HG03460 (cell line): ENCODE measurements around the gene WNK4.
"Not testable (repeated sequence)": the region's sequence is repeated elsewhere in the genome, so short reads cannot be mapped to it uniquely, and the experiment has no call there.

Source experiments
- ATAC-seq: cut with Tn5 transposase; IDR thresholded peaks from one replicate; pipeline ENCODE4 v1.9.1; 2021; ENCODE audit not compliant: unreplicated experiment

WNK4 gene

DNA sequence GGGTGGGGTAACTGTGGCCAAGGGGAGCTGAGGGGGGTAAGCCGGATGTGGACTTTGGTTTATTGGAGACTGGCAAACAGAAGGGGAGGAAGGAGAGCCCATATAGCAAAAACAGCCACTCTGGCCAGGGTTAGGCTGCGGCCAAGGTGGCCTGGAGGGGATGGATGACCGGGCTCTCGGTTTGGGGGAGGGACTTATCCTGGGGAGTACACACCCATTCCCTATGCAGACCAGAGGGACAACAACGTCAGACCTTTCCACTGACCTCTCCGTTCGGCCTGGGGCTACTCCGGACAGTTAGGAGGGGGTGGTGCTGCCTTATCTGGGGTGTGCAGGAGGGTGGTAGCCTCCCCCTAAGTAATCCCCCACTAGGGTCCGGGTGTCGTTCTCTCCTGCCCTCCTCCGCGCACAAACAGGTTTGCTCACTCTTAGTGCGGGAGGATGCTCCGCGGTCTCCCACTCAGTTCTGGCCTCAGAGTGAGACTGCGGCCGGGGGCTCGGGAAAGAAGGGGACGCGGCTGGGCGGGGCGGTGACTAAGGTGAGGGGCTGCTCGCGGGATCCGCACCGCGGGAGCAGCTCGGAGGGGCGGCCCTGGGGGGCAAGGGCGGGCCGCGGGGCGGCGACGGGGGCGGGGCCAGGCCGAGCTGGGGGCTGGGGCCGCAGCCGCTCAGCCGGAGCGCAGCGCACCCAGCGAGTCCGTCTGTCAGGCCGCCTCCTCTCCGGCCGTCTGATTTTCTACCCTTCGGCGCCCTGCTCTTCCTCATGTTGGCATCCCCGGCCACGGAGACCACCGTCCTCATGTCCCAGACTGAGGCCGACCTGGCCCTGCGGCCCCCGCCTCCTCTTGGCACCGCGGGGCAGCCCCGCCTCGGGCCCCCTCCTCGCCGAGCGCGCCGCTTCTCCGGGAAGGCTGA lies at the start of gene WNK4:
Gene WNK4, plus strand, starts transcription at position 675 of the 915 bp plus-strand sequence. Its CDS starts 89 bp downstream, at position 764.
- no peak for ATAC-seq

DNA sequence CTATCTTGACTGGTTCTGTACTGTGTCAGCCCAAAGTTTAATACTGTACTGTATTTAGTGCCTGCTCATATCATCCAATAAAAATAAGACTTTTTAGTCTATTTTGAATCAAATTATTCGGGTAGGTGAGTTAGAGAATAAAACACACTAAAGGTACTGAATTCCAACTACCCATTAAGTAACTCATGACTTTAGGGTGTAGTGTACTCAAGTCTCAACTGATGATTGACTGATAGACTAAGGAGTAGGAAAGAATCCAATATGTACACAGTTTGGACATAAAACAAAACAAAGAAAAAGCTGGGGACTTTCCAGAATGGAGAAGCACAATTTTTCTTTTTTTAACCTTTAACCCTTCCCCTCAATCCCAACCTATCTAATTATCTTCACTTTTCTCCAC lies 39.7 kb upstream of the WNK4 start:
- ATAC-seq: no peak

DNA sequence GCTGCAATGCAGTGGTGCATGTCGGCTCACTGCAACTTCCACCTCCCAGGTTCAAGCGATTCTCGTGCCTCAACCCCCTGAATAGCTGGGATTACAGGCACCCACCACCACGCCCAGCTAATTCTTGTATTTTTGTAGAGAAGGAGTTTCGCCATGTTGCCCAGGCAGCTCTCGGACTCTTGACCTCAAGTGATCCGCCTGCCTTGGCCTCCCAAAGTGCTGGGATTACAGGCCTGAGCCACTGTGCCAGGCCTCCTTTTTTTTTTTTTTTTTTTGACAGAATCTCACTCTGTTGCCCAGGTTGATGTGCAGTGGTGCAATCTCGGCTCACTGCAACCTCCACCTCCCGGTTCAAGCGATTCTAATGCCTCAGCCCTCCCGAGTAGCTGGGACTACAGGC lies 37.5 kb upstream of the WNK4 start:
- not testable (repeated sequence) for ATAC-seq

DNA sequence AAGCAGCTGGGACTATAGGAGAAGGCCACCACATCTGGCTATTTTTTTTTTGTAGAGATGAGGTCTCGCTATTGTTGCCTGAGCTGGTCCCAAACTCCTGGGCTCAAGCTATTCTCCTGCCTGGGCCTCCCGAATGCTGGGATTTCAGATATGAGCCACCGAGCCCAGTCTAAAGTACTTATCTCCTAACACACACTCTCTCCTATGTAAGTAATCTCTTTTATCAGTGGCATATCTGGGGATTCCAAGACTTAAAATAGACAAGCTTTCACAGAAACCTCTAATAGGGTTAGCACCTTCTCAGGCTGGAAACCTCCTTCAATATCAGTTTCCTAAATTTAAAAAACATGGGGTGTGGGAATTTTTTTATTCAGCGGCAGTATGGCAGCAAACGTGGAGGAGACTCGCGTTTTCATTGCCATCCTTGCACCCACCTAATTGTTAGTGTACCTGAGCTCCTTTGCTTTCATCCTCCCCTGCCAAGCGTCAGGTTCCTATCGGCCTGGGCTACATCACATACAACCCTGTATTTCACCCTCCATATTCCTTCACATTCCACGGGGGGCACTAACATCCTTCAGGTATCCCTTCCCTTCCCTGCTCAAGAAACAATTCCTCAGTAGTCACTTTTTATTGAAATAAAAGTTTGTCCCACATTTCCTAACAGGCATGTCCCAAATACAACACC lies 36.7 kb upstream of the WNK4 start:
- ATAC-seq: no peak

DNA sequence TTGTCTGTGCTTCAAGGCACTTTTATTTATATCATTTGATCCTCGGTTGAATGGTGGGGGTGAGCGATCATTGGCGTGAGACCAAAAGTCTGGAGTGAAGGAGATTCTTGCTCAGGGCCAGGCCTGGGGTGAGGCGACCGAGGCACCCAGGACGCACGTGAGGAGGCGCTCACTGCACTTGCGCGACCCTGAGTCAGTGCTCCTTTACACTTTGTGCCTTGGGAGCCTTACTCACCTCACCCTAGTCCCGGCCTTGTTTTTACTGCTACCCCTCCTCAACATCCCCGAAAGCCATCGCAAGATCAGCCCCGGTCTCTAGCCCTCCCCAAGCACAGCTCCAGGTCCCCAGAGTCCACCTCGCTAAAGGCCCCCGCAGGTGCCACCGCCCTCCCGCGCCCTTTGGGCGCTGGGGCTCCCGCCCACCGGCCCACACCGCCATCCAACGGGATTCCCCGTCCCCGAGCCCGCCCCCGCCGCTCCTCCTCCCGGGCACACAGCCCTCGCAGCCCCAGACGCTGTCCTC lies 36.1 kb upstream of the WNK4 start:
- peak; percentile 31 for ATAC-seq

DNA sequence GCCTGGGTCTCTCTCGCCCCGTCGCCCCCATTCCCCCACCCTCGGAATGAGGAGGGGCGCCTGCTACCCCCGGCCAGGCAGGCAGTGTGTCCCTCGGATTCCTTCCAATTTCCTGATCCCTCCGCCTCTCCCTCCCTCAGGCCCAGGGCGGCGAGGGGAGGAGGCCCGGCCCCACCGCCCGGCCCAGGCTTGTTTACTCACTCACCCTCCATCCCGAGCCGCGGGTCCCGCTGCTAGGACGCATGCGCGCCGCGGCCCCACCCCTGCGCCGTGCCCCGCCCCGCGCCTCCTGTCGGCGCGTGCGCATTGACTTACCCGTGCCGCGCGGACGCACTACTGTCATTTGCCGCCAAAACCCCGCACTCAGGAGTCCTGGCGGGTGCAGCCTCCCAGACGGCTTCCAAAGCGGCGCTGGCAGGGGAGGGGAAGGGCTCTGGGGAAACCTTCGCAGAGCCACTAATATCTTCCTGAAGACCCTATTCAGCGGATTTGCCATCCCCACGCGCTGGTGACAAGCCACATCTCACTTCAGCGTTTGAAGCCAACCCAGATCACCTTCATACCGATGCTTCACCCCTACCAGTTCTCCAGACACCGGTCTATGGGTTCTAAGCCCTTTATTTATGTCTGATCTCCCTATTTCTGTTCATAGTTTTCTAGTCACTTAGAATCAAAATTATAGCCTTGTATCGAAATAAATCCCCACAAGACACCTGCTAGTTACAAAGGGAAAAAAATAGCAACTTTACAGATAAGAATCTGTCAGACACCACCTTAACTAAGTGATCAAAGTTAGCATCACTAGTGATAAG lies 35.4 kb upstream of the WNK4 start, which contains the start of gene EZH1:
Gene EZH1, minus strand, starts transcription at position 235 of the 812 bp plus-strand sequence. CDS start 16,099 bp downstream, outside the sequence.
- peak; percentile 85 for ATAC-seq

DNA sequence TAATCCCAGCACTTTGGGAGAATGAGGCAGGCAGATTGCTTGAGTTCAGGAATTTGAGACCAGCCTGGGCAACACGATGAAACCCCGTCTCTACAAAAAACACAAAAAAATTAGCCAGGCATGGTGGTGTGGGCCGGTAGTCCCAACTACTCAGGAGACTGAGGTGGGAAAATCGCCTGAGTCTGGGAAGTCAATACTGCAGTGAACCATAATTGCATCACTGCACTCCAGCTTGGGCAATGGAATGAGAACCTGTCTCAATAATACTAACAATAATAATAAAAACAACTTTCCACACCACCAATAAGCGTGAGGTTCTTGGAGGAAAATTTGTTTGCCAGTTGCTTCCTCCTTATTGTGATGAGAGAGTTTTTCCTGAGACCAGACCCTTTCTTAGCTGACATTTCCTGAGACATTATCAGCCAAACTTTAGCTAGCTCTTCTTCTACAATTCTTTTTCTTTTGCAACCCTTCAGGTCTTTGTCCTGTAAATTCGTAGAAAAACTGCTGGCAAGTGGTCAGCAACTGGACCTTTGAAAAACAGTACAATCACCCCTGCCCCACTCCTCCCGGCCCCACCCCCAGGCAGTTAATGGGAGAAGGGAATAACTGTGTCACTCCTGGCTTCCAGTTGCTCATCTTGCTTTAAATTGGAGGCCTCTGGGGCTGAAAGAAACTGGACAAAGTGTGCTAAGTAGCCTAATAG lies 32.1 kb upstream of the WNK4 start:
- ATAC-seq: no peak

DNA sequence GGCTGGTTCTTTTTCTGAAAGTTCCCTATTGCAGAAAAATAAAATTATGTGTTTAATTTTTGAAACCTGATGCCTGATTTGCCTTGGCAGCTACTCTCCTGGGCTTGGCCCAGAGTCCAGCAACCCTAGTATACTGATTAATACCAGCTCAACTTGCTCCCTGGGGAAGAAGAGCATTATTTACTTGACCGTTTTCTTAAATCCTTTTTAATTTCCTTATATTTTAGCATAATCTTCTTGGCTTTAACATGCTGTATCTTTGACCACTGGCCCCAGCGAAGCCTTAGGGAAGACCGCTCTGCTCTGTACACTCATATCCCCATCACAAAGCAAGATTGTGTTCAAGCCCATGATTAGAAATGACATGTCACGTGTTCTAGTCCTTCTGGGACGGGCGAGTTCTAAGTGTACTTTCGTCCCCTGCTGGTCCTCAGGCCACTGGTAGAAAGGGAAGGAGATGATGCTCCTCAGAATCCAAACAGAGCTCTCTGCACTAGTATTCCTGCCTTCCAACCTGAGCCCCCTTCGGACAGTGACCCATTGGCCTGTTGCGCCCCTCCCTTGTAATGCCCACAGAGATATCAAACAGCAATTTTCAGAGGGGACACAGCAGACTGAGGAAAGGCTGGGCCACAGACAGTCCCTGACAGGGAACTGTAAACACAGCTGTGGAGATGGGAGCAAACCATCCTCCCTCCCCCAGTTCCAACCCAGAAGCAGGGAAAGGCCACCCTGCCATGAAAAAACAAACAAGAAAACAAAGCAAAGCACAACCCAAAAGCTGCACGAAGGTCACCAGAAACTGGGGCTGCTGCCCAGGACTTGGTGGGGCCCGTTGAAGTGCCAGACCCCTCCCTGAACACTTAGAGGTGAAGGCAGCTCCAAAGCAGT lies 31.3 kb upstream of the WNK4 start:
- no peak for ATAC-seq

DNA sequence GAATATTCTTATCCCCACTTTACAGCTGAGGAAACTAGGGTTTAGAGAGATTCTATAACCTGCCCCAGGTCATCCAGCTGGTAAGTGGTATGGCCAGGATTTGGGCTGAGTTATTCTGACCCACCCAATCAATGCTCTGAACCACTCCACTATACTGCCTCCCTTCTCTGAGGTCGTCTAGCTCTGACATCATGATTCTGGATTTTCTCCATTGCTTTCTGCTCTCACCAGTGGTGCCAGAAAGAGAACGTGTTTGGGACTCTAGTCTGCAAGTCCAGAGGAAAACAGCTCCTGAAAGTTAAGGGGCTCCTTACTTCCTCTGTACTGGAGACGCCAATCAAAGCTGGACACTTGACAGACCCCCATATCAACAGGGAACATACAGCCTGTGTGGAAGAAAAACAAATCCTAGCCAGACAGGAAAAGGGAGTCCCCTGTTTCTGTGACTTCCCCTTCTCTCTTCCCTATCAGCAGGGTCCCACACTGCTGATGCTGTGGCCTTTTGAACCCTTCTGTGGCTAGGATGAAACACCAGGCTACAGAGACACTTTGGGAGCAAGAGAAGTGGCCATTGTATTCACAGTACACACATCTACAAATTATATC lies 29.6 kb upstream of the WNK4 start:
- ATAC-seq: no peak

DNA sequence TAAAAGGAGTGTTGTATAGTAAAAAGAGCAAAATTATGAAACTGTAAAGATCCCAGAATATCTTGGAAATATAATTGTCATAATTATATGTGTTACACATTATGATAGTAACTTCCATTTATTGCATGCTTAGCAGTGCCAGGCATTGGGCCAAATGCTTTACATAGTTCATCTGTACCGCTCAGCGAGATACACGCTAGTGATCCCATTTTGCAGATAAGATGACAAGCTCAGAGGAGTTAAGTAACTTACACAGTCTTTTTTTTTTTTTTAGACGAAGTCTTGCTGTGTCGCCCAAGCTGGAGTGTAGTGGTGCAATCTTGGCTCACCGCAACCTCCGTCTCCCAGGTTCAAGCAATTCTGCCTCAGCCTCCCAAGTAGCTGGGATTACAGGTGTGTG lies 28.8 kb upstream of the WNK4 start:
- ATAC-seq: no peak

DNA sequence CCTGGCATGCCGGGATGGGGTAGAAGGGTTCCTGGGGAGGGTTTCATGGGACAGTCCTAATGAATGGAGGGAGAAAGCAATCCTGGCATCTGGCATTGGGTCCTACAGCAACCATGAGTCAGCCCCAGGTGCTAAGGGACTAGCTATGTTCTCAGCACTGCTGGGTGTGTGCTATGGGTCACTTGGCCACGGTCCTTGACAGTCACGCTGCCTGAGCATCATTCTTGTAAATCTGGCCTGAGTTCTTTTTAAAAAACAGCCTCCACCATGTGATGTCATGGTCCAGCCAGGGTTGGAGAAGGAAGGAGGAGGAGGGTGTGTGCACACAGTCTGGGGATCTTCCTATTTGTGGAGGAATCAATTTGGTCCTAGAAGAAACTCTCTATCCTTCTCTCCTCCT lies 25.6 kb upstream of the WNK4 start:
- ATAC-seq: no peak

DNA sequence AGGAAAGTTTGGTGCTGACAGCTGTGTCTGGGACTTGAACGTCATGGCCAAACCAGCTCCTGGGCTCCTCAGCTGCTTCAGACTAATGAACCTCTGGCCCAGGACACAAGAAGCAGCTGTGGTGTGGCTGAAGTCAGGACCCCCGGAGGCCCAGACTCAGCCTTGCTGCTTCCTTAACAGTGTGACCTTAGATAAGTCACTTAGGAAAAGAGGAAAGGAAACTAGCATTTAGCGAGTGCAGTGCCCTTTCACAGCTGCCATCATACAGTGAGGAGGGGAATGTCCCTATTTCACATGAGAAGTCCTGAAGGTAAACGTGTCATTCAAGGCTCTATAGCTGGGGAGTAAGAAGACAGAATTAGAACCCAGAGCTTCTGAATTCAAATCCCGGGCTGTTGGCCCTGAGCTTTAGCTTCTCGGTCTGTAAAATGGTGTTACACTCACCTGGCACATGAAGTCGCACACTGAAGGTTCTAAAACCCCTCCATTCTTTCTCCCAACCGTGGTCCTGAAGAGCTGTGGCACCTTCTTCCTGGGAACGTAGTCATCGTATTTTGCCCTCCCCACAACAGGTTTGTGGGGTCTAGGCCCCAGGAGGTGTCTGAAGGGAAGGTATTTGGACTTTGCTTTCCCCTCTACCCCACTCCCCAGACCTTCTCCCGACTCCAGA lies 20.3 kb upstream of the WNK4 start:
- no peak for ATAC-seq

DNA sequence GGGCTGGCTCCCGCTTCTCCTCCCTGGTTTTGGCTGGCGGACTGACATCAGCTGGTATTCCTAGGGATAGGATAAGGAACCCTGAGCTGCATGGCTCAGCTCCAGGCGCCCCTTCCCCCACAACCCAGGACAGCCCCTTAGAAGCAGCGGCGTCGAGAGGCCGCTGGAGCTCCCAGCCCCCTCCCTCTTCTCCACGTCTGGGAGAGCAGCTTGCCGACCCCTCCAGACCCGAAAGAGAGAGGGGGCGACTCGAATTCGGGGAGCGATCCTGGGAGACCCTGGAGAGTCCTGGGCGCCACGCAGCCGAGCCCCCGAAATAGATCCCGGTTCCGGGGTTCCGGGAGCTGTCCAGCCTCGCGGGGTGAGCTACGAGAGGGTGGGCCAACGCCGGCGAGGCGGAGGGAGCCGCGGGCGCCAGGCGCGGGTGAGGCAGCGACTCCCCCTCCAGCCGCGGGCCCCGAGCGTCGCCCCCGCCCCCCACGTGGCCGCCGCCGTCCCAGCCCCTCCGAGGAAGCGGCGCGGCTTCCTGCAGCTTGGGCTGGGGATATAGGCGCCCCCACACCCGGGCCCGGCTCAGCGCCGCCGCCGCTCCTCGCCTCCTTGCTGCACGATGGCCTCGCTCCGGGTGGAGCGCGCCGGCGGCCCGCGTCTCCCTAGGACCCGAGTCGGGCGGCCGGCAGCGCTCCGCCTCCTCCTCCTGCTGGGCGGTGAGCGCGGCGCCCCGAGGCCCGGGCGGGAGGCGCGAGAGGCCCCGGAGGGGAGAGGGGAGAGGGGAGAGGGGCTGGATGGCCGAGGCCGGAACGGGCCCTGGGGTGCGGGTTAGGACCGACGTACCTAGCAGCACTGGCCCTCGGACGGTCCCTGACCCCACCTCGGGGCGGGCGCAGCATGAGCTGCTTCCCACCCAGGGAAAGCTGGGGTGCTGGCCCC lies 19.5 kb upstream of the WNK4 start, which contains the start of gene RAMP2:
Gene RAMP2, plus strand, starts transcription at position 576 of the 930 bp plus-strand sequence. Its CDS starts 35 bp downstream, at position 611.
- no peak for ATAC-seq

DNA sequence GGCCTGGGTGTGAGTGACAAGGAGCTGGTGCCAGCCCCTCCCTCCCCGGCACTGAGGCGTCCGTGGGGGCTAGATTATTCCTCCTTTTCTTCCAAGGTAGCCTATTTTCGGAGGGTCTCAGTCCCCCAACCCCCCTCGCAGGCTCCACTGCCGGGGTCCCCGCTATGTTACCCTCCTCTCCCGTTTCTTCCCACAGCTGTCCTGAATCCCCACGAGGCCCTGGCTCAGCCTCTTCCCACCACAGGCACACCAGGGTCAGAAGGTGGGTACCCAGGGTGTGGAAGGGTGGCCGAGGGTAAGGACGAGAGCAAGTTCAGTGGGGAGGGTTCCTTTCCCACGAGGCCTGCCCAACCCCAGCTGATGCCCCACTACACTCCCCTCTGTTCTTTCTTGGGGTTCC lies 18.8 kb upstream of the WNK4 start:
- ATAC-seq: no peak

DNA sequence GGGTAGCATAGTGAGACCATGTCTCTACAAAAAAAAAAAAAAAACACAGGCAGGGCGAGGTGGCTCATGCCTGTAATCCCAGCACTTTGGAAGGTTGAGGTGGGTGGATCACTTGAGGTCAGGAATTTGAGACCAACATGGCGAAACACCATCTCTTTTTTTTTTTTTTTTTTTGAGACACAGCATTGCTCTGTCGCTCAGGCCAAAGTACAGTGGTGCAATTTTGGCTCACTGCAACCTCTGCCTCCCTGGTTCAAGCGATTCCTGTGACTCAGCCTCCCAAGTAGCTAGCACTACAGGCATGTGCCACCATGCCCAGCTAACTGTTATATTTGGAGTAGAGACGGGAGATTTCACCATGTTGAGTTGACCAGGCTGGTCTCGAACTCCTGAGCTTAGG lies 14.3 kb upstream of the WNK4 start:
- ATAC-seq: no peak

DNA sequence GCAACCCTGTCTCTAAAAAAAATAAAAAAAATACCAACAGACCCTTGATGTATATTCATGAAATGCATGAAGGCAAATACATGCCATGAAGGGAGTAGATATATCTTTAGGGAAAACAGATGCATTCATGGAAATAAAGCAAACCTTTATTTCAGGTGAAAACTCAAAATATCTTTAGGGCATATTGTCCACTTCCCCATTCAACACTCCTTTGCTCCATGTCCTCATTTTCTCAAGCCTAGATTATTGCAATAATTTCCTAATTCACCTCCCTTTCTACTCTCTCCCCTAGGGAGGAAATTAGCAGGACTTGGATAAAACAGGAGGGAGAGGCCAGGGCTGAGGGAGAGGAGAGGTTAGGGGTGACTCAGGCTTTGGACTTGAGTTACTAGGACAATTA lies 12.9 kb upstream of the WNK4 start:
- no peak for ATAC-seq

DNA sequence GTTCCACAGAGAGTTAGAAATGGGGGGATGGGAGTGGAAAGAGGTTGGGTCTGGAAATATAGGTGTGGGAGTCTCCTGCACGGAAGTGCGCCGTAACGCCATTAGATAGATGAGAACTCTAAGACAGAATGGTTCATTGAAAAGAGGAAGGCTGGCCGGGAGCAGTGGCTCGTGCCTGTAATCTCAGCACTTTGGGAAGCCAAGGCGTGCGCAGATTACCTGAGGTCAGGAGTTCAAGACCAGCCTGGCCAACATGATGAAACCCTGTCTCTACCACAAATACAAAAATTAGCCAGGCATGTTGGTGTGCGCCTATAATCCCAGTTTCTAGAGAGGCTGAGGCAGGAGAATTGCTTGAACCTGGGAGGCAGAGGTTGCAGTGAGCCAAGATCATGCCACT lies 12.4 kb upstream of the WNK4 start:
- ATAC-seq: not testable (repeated sequence)
